HG03159 (cell line): ENCODE data around the gene SCARB1.

Experiments
- ATAC-seq: cut with Tn5 transposase; IDR thresholded peaks from one replicate; pipeline ENCODE4 v1.9.1; 2021; ENCODE audit warnings: mild to moderate bottlenecking, moderate library complexity; ENCODE audit not compliant: unreplicated experiment

The SCARB1 gene

DNA sequence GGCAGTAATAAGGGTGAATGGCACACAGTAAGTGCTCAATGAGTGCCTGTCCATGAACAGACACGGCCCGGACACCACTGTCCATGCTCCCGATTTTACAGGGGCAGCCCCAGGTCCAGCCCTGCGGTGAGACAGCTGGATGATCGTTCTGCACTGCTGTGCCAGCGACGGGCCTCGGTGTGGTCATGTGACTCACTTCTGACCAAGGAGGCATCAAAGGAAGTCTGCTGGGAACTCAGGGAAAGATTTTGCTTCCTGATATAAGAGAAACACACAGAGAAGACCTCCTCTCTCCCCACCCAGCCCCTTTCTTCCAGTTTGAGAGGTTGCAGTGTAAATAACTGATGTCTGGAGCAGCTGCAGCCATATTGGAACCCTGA is 126.6 kb downstream of the SCARB1 start:
- no peak for ATAC-seq

DNA sequence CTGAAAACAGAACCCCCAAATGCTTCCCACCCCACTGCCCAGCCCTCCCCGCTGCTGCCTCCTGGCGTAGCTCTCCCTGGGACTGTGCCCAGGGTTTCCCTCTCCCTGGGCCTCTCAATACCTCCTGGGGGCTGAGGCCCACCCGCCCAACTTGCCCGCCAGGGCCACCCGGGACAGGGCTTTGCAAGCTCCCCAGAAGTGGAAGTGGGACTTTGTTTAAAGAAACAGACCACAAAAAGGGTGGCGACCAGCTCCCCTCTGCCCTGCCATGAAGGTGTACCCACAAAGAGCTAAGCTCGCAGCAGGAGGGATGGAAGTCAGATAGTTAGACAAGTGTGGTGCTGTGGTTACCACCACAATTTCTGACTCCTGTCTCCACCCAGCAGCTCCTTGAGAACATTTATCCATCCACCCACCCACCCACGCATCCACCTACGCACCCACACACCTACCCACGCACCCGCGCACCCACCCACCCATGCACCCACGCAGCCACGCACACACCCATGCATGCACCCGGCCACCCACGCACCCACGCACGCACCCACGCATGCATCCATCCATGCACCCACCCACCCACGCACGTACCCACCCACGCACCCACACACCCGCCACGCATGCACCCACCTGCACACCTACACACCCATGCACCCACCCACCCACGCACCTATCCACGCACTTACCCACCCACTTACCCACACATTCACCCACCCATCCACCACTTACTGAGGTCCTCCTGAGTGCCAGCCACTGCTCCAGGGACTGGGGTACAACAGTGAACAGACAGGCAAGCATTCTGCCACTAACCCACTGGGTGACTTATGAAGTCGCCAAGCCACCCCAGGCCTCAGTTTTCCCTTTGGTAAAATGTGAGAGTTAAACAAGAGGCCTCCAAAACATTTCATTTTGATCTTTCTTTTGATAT is 127.3 kb downstream of the SCARB1 start:
- no peak for ATAC-seq

DNA sequence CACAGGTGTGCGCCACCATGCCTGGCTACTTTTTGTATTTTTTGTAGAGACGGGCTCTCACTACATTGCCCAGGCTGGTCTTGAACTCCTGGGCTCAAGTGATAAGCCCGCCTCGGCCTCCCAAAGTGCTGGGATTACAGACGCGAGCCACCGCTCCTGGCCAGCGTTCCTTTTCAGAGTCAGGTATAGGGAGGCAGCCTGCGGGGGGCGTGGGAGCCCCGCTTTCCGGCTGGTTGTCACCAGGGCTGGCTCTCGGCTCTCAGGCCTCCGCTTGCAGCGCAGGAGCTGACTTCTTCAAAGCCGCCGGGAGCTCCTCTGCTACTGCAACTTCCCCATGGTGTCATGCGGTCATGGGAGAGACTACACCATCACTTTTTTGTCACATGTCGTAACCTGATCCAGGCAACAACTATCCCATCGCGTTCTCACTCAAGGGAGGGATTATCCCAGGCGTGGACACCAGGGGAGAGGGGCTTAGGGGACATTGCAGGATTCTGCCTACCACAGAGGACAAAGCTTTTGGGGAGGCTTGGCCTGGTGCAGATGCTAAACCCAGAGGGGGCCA is 129.4 kb downstream of the SCARB1 start:
- no peak for ATAC-seq

DNA sequence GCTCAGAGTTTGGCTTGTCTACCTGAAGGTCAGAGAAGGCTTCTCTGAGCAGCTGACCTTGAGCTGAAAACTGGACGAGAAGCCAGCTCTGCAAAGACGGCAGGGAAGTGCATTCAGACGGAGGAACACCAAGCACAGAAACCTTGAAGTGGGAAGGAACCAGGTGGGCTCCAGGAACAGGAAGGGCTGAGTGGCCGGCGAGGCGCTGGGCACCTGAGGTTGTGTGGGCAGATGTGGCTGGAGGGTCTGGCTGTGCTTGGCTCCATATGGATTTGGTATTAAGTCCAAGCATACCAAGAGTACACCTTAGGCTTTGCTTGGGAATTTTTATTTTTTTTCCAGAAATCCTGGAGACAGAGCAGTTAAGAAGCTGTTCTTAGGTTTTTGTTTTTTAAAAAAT is 130.6 kb downstream of the SCARB1 start:
- no peak for ATAC-seq

DNA sequence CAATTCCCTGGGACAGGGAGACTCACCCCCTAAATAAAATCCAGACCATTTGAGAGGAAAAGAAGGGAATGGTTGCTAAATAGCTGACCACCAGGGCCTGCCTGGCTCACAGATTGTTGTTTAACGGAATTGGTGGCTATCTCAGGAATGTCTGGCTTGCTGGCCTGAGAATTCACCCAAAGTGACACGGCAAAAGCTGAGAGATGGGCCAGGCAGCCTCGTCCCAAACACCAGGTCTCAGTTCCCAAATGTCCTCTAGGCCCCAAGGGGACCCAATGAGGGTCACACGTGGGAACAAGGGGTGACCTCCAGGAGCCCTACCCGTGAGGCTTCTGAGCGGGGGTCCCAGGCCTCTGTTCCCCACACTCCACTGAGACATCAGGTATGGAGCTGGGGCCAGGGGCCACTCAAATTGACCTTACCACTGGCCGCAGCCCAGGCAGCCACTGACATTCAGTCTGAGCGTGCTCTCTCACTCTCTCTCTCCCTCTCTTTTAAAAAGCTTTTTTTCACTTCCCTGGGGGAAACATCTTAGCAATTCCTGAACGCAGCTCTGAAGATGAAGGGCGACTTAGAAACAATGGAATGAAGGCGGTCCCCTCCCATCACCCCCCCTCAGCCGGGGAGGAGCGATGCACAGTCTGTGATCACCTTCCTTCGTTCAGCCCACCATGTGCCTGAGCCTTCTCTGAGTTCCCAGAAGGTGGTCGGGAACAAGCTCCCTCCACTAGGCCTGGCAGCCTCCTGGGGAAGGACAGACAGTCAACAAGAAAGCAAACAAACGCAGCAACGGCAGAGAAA is 131.2 kb downstream of the SCARB1 start:
- ATAC-seq = no peak

DNA sequence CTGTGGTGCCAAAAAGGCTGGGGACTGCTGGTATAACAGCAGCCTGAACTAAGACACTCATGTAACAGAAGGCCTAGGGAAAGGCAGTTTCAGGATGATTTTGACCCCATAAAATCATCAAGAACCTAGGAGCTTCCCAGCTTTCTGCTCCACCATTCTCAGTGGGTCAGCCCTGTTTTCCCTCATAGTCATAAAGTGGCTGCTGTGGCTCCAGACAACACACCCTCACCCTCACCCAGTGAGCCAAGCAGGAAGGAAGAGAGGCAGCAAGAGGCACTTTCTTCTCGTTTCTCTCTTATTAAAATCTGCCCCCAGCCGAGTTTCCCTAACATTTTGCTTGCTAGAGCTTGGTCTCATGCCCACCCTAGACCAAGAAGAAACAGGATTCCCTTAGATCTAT is 131.8 kb downstream of the SCARB1 start:
- no peak for ATAC-seq

DNA sequence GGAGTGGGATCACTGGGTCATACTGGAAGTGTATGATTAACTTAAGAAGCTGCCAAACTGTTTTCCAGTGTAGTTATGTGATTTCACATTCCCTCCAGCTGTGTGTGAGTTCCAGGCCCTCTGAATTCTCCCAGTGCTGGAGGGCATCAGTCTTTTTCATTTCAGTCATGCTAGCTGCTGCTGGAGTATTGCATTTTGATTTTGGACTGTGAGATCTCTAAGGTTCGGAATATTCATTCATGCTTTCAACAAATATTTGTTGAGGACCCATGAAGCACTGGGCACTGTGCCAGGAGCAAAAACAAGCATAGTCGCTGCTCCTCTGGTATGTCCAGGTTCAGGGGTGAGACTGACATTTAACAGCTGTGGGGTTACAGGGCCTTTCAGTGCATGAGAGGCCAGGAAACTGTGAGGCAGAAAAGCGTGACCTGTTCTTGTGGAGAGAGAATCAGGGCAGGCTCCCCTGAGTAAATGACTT is 133.2 kb downstream of the SCARB1 start:
- no peak for ATAC-seq

DNA sequence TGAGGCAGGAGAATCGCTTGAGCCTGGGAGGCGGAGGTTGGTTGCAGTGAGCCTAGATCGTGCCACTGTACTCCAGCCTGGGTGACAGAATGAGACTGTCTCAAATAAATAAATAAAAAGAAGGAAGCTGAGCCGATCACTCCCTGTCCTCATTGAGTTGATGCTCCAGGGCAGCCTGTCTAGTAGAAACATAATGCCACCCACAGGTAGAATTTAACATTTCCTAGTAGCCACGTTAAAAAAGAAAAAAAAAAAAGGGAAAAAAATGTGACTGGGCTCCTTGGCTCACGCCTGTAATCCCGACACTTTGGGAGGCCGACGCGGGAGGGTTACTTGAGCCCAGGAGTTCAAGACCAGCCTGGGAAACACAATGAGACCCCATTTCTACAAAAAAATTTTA is 135.7 kb downstream of the SCARB1 start:
- no peak for ATAC-seq

DNA sequence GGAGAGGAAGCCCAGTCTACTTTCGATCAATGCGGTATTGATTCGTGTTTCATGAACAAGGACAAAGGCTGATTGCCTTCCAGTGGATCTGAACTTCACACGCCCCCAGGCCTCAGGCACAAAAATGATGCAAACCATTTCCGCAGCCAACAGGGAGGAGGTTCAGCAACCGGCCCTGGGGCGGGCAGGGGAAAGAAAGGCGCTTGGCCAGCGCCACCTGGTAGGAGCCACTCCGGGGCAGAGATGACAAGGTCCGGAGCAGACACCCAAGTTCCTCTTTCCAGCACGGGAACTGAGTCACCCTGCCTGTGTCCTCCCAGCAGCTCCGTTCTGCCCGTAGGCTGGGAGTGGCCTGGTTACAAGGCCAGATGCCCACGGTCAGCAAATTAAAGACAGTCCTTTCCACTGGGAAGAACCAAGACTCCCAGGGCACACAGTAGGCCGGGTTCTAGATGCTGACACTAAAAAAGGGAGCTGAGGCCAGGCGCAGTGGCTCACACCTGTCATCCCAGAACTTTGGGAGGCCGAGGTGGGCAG is 136.3 kb downstream of the SCARB1 start:
- no peak for ATAC-seq
